Stimulated activated CD4-positive, alpha-beta T cell treated with anti-CD3 and anti-CD28 coated beads, Interleukin-12 subunit alpha, Interleukin-12 subunit beta, amount 100 ng/mL, for 4 hours (primary cell): Measurements from ENCODE around the gene IFNA16.
"Not testable (repeated sequence)": the region's sequence is repeated elsewhere in the genome, so short reads cannot be mapped to it uniquely, and the experiment has no call there.

ENCODE experiments used
- DNase-seq: peaks from one replicate; pipeline ENCODE4 v3.0.0-alpha.2; 2020

IFNA16 gene

DNA sequence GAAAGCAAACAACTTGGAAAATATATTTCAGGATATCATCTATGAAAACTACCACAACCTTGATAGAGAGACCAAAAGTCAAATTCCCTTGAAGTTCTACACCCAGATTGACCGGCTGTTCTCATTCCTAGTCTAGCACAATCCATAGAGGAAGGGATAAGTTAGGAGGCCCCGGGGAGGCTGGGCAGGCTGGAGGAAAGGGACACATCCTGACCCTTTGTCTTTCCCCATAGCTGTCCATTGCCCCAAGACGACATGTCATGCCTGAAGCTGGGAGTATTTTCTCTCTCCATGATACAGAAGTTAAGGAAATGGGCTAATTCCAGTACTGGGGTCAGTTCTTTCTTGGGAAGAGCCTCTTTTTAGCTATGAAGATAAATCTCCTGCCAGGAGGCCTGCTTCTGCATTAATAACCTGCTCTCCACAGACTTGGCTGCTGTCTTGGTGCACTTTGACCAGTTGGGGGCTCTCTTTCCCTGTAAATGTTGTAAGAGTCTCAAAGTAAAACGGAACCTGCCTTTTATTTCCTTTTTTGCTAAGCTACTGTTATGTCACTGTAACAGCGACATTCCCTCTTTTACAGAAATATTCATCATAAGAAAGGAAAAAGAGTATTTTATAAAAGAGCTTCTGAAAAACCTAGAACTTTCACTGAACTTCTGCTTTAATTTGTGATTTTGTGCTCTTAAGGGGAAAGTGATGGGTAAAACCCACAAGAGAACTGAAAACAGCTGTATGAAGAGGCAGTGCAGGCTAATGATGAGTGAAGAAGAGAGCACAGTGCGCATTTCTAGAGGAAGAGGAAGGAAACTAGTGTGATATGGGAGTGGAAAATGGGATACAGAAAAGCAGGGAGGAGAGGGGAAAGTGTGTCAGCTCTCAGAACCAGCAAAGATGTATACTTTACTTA, 22.0 kb downstream of the IFNA16 start:
- not testable (repeated sequence) for DNase-seq

DNA sequence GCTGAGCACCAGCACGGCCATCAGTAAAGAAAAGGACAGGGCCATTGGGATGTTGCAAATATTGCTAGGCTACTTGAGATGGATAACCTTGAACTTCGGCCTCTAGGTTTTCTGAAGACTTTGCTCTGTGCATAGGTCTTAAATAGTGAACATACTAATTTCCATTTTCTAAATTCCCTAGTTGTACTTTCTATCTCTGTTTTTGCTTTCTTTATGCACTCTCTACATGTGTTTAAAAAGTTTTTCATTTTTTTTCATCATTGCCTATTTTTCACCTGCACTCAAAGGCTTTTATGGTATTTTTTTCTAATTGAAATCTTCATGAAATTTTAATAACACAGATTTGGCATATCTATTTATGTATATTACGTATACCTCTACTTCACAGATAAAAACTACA, 29.6 kb downstream of the IFNA16 start, which contains the start of gene IFNA4:
Gene IFNA4, minus strand, starts transcription at position 101 of the 400 bp plus-strand sequence. Its CDS starts 56 bp downstream, at position 45.
- DNase-seq: not testable (repeated sequence)

DNA sequence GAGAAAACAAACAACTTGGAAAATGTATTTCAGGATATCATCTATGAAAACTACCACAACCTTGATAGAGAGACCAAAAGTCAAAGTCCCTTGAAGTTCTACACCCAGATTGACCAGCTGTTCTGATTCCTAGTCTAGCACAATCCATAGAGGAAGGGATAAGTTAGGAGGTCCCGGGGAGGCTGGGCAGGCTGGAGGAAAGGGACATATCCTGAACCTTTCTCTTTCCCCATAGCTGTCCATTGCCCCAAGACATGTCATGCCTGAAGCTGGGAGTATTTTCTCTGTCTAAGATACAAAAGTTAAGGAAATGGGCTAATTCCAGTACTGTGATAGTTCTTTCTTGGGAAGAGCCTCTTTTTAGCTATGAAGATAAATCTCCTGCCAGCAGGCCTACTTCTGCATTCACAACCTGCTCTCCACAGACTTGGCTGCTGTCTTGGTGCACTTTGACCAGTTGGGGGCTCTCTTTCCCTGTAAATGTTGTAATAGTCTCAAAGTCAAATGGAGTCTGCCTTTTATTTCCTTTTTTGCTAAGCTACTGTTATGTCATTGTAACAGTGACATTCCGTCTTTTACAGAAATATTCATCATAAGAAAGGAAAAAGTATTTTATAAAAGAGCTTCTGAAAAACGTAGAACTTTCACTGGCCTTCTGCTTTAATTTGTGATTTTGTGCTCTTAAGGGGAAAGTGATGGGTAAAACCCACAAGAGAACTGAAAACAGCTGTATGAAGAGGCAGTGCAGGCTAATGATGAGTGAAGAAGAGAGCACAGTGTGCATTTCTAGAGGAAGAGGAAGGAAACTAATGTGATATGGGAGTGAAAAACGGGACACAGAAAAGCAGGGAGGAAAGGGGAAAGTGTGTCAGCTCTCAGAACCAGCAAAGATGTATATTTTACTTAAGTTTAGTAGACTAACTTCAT, 34.0 kb downstream of the IFNA16 start:
- DNase-seq: not testable (repeated sequence)

DNA sequence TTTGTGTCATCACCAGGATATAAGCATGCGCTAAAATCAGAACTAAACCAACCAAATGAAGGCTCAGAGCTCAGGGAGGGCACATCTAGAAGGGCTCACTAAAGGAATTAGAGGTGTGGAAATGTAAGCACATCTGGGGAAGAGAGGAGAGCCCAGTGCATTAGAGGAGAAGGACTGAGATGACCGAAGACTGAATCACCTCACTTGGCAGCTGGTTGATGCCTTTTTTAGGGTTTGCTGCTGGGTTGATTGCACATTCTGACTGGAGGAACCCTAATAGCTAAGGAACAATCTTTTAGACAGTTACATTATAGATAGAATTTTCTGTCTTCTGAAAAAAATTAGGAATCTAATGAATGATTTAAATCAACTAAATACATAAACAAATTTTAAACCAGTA, 42.4 kb downstream of the IFNA16 start:
- DNase-seq: no peak

DNA sequence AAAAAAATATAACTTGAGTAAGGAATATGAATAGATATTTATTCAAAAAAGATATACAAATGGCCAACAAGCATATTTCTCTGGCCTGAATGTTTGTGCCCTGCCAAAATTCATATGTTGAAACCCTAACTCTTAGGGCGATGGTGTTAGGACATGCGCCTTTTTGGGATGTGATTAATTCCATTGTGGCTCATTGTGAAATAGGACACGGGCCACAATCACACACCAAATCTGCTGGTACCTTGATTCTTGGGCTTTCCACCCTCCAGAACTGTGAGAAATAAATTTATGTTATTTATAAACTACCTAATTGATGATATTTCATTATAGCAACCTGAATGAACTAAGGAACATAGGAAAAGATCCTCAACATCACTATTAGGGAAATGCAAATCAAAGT, 45.0 kb downstream of the IFNA16 start:
- no peak for DNase-seq

DNA sequence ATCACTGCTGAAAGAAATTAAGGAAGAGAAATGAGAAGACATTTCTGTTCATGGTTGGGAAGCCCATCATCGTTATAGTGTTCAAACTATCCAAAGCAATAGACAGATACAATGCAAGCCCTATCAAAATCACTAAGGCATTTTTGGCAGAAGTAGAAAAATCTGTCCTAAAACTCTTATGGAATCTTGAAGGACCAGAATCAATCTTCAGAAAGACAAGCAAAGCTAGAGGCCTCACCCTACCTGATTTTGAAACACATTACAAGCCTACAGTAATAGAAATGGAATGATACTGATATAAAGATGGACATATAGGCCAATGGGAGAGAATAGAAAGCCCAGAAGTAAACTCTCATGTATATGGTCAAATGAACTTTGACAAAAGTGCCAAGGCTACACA, 45.8 kb downstream of the IFNA16 start:
- DNase-seq: no peak

DNA sequence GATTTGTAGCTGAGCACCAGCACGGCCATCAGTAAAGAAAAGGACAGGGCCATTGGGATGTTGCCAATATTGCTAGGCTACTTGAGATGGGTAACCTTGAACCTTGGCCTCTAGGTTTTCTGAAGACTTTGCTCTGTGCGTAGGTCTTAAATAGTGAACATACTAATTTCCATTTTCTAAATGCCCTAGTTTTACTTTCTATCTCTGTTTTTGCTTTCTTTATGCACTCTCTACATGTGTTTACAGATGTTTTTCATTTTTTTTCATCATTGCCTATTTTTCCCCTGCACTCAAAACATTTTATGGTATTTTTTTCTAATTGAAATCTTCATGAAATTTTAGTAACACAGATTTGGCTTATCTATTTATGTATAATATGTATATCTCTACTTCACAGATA, 50.6 kb downstream of the IFNA16 start, which contains the start of gene IFNA21:
Gene IFNA21, minus strand, starts transcription at position 101 of the 400 bp plus-strand sequence. Its CDS starts 48 bp downstream, at position 53.
- not testable (repeated sequence) for DNase-seq
